Stimulated activated CD4-positive, alpha-beta T cell treated with anti-CD3 and anti-CD28 coated beads, Interleukin-2, amount 100 ng/mL, for 24 hours (primary cell): Measurements from ENCODE around the gene GRIPAP1.

ENCODE experiments used
- DNase-seq, 2 donors: peaks; one replicate each; pipeline ENCODE4 v3.0.0-alpha.2; 2020

Gene GRIPAP1

DNA sequence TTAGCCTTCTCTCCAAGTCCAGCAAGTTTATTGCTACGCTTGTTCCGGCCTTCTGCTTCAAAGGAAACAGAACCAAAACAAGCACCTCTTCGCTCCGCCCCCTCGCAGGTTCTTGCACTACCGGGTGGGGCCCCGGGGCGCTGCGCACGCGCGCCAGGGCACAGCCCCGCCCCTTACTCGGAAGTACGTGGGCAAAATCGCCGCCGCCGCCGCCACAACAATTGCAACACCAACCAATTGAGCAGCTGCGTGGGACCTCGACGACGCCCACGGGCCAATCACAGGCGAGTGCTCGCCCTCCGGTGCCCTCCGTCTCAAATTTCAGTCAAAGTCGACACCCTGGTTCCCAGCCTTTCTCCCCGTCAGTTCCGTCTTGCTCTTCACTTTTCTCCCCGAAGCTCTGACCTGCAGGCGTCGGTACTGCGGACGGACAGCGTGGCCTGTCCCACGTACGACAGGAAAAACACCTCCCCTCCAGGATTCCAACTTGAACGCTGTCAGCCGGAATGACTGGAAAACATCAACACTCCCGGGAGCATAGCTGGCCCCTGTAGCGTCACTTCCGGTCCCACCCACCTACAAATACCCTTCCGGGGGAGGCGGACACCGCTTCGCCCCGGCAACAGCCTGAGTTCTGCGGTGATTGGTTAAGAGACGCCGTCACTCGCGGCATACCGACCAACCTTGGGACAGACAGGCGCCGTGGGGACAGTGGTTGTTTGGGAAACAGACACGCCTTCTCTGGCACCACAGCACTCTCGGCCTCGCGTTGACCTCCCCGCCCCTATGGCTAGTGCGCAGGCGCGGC is 44.0 kb downstream of the GRIPAP1 start:
- DNase-seq: peak; percentile 89

DNA sequence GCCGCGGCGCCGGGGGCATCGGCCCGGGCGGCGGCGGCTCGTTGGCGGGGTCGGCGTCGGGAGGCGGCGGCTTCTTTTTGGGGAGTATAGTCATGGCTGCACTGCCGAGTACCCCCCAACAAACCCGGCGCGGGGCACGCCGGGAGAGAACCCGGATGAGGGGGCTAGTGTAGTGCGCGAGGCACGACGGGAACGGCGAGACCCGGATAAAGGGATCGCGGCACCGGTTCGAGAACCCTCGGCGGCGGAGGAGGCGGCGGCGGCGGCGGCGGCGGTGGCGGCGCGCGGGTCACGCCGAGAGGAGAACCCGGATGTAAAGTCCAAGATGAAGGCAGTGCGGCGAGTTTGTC is 44.6 kb downstream of the GRIPAP1 start, which contains the start of gene OTUD5:
OTUD5 (minus strand) TSS at position 131 of the 350 bp plus-strand sequence; CDS start at position 94, 37 bp downstream.
- DNase-seq: peak; percentile 72 to 74

DNA sequence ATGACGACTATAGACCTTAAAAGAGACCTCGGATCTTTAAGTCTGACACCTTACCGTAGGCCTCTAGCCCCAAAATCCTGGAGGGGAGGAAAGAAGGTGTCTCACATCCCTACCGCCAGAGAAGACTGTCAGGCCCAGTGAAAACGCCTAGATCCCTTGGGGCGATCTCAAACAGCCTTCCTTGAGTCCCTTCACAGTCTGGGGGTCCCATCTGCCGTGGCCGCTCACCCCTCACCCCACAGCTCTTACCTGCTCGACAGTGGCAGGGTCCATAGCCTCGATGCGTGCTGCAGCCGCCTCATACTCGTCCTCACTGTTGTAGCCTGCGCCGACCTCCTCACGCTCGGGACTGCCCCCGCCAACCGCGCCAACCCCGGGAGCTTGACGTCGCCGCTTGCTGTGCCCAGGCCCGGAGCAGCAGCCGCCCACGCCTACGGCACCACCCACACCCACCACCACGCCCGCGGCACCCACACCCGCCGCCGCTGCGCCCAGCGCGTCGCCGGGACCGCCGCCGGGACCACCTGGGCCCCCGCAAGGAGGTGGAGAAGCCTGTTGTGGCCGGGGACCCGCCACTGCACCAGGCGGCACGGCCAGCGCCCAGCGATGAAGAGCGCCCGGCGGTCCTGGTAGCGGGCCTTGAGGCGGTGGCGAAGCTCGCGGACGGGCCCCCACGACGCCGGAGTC is 45.2 kb downstream of the GRIPAP1 start:
- peak; percentile 53 to 59 for DNase-seq

DNA sequence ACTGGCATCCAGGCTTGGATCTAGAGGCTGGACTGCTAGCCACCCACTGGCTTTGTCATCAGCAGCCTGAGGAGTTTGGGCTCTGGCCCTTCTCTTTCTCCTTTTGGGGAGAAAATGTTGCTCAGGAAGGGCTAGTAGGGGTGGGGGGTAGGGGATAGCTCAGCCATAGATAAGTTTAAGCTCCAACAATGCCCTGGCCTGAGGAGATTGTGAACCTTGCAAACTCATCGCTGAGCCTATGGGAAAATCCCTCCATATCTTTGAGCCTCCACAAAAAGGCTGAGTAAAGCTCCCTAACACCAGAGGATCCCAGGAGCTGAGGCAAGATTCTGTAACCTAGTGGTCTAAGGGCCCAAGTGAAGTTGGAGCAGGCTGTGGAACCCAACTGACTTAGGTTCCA is 53.5 kb downstream of the GRIPAP1 start:
- DNase-seq: no peak

DNA sequence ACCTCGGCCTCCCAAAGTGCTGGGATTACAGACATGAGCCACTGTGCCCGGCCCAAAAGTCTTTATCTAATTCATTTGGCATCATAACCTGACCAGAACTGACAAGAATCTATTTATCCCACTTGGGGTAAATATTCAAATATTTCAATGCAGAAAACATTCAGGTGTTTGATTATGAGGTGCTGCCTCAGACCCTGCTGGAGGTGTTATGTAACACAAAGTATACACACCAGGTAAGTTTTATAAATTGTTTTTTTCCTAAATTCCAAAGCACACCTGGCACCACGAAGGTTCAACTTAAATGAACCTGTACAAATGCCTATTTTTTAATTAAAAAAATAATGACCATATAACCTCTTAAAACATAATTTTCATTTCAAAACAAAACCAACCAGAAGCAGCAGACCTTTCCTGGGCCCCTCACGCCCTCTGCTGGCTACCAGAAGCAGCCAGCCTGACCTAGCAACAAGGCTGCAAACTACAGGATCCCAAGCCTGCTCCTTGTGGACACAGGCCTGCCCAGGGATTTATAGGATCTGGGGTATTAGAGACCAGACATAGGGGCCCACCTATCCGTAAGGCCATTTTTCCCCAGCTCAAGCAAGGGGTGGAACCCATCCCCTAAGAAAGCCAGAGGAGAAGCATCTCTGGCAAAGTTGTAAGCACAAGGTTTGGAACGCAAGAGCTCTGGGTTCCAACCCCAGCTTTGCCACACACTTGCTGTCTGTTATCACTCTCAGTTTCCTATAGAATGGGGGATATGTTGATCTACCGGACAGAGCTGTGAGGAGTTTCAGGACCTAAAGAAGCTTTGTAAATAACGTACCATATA is 56.3 kb downstream of the GRIPAP1 start:
- peak; percentile 51 to 53 for DNase-seq

DNA sequence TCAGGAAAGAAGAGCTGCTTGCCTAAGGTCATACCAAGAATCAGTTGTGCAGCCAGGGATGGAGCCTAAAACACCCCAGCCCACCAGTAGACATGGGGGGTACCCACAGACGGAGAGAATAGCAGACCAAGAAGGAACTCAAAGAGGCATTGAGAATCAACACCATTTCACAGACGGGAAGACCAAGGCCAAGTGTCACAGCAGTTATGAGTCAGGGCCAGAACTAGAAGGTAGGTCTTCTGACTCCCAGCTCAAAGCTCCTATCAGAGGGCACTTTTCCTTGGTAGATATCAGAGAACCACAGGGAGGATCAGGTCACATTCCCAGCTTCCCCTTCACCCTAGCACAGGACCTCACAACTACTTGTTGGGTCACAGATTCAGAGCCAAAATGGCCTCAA is 59.2 kb downstream of the GRIPAP1 start:
- DNase-seq: no peak

DNA sequence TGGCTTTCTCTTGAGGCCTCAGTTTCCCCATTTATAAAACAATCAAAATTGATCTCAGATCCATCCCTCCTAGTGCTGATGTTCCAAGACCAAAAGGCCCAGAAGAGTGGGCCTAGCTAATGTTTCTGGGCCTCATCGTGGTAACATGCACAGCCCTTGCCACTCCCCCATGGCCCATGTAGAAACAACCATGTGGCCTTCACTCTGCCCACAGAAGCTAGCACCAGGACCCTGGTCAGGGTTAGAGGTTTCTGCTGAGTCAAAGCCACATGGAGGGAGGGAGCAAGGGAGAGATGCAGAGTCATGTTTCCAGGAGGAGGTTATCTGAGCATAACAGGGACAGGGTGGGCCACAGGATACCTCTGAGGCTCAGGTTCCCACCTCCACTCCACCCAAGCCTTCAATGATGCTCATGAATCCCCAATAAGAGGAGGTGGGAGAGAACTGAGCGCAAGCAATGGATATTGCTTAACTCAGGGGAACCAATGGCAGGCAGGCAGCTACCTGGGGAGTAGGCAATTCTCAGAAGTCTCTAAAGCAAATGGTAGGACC is 61.6 kb downstream of the GRIPAP1 start:
- no peak for DNase-seq

DNA sequence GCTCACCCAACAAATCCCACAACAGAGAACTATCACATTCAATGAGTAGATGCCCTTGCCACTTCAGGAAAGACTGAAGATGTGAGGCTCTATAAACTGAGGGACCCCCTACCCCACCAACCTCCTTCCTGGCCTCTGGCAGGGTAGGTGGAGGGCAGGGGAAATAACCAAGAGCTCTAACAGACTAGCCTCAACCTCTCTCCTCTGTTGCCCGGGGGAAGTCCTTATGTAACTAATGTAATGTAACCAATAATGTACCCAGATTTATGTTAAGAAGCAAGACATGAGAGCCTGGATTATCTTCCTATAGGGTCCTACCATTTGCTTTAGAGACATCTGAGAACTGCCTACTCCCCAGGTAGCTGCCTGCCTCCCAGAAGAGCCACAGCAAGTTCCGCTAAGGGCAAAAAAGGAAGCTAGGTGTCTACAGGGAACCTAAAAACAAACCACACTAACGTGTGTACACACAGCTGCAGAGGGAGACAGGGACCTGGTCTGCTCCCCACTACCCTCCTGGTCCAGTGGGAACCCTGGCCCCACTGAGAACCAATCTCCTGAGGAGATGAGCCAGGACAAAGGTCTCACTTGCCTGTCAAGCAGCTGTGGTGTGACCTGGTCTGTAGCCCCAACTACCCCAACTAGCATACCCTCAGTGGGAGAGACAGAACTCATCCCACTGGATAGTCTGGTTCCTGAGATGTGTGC is 62.4 kb downstream of the GRIPAP1 start:
- DNase-seq: no peak

DNA sequence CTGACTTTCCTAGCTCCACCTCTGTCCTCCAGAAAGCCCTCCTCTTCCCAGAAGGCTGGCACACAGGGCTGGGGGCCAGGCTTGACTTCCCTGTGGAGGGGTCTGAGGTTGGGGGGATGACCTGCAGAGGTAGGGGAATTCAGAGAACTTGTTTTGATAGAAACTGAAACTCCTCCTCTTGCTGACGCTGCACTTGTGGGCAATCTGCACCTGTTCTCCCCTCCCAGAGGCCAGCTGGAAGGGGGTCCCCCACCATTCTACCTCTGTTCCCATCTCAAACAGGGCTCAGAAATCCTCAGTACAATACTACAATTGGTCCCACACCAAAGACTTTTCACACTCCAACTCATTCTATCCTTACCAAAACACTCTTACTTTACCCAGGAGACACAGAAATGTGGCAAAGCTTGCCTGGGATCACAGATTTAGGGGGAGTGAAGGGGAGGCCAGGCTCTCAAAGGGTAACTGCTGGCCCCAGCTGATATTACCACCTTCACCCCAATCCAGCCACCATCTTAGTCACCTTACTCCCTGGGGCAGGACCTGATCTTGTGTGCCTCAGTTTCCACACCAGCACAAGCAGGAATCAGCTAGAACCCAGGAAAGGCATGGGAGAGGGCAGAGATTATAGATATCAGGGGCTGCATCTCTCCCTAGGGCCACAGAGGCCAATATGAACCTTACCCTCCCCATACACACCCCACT is 63.2 kb downstream of the GRIPAP1 start:
- peak; percentile 68 to 74 for DNase-seq

DNA sequence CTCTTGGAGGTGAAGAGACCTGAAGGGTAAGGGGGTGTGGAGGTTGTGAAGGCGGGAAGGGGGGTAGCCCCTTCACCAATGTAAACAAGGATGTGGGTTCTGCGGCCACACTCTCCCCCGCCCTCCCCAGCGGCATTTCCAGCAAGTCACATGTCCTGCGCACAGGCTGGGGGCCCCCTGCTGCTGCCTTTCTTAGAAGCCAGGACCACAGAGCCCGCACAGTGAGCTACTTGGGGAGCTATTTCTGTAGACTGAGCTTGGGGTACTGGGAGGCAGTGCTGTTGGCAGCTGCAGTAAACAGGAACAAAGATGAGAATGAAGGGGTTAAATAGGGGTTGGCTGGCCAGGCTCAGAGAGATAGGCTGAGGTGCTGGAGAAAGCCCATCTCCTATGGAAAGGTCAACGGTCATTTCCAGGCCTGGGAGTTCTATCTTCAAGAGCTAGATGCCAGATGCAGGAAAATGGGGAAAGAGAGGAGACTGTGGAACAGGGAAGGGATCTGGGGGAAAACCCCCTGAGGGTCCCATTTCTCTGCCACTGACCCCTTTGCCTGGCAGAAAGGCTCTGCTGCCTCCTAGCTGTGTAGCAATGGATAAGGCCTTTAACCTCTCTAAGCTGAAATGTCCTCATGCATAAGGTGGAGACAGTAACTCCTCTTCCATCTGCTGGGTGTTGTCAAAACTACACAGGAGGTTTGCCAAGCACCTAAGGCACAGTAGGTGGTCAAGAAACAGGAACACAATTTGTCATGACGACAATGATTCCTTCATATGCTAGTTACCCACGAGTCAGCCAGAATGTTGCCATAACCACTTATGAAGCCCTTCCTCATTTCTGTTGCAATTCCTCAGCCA is 64.8 kb downstream of the GRIPAP1 start:
- peak; percentile 86 to 88 for DNase-seq

DNA sequence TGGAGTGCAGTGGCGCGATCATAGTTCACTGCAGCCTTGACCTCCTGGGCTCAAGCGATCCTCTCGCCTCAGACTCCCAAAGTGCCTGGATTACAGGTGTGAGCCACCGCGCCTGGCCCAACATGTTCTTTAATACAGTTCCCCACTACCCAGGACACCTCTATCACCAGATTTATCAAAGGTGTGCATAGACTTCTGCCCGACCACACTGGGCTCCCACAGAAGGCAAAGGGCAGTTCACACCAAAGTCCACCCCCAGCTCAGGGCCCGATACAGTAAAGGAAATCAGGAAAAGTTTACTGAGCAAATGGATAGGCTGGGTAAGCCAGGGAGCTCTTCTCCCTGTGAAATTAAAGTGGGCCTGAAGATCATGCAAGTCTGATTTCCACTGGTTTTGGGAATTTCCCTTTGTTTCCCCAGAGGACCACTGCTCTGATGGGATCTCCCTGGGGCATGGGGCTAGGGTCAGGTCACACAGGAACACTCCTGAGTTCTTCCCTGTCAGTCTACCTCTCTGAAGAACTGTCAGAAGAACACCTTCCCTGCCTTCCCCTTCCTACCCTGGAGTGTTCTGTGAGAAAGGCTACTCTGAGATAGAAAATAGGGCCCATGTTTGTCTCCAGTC is 65.5 kb downstream of the GRIPAP1 start:
- DNase-seq: no peak

DNA sequence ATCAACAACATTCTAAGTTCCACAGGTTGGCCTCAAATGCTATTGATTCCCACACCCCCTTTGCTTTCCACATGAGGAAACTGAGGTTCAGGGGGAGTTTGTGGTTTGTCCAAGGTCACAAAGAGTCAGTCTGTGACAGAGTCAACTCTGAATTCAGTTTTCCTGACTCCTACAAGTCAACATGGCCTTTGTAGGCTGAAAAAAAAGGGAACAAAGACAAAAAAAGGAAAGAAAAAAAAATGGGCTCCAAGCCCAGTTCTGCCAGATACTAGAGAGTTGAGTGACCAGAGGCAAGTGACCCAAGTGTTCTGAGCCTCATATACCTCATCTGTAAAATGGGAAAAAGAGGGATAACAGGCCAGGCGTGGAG is 66.8 kb downstream of the GRIPAP1 start:
- DNase-seq: no peak

DNA sequence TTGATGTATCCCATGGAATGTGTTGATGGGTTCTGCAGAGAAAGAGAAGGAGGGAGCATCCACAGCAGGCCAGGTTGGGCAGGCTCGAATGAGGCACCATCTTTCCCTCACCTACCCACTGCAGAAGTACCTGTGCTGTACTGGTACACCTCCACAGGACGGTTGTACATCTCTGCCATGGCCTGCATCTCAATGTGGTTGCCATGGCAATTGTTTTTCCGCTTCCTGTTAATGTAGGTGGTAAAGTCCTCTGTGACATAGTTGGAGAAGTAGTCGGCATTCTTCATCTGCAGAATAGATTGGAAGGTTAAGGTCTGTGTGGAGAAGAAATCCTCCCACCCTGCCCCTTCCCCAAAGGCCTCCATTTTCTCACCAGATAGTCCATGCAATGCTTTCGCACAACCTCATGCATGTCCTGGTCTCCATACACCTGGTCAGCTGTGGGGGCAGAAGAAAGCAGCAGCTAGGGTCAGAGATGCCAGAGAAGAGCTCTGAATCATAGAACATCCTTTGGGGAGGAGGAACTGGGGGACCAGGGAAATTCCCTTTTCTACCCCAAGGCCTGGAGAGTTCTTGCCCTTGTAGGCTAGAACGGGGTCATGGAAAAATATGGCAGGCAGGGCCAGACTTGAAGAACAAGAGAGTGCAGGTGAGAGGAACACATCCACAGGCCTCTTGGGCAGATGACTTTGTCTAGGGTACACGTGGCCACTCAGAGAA is 67.3 kb downstream of the GRIPAP1 start:
- peak in 1 of 2 donors; percentile 32 for DNase-seq

DNA sequence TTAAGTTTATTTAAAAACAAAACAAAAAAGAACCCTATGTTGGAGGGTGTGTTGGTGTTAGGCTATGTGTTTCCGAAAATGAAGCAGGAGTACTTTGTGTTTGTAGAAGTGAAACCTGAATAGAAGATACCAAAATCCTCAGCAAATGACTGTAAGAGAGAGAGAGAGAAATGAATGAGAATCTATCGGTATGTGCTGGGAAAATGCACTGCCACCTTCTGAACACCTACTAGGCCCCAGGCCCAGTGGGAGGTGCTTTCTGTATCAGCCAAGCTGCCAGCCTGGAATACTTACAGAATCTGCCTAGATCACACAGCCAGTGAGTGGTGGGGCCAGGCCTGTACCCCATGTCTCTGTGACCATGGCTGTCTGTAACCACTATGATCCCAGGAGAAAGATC is 68.3 kb downstream of the GRIPAP1 start:
- peak in 1 of 2 donors; percentile 28 for DNase-seq

DNA sequence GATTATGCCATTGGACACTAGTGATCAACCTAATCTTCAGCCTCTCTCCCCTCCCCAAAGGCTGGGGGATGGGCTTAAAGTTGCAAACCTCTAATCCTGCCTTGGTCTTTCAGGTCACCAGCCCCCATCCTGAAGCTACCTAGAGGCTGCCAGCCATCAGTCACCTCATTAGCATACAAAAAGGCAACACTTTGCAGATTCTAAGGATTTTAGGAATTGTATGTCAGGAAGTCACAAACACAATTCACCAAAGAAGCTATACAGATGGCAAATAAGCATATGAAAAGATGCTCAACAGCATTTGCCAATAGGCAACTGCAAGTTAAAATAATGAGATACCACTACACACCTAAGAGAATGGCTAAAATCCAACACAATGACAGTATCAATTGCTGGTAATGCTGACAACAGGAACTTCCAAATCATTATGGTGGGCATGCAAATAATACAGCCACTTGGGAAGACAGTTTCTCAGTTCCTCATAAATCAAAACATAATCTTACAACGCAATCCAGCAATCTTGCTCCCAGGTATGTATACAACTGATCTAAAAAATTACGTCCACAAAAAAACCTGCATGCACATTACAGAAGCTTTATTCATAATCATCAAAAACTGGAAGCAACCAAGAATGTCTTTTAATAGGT is 74.2 kb downstream of the GRIPAP1 start:
- no peak for DNase-seq

DNA sequence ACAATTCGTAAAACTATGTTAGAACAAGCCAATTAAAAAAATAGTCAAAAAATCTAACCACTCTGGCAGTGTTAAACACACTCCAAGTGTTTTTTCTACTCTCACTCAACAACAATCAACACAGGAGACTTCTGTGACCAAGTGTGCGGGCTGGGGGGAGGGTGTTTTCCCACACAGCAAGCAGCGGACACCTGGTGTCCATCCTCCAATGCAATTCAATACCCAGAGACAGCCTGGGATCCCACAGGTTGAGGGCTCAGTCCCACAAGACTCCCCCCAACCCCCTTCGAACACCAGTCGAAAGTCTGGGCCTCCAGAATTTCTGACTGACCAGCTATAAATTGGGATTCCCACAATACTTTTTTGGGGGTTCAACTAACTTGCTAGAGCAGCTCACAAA is 74.9 kb downstream of the GRIPAP1 start:
- DNase-seq: no peak

DNA sequence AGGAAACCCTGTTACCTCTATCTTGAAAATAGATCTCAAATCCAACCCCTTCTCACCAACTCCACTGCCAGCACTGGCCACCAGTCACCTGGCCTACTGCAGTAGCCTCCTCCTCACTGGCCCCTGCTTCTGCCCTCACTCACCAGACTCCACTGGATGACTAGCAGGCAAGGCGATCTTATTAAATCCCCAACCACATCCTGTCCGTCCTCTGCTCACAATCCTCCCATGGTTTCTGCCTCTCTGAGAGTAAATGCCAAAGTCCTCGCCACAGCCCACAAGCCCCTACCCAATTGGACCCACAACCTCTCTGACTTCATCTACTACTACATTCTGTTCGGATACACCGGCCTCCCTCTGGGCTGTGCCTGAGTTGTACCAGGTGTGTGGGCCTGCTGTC is 77.8 kb downstream of the GRIPAP1 start:
- no peak for DNase-seq

DNA sequence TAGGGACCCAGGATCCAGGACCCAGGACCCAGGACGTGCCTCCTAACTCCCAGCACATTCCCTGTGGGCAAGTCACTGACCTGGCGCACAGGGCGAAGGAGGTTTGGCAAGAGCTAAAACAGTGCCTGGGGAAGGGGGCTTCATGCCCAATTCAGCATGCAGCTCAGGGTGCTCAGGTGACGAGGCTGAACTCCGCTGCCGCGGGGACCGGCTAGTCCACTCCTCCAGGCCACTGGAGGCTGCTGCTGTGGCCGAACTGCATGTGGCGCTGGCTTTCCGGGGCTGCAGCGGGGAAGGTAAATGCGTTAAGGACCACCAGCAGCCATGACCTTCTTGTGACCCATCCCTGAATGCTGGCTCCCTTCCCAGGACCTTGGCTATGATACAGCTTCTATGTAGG is 78.3 kb downstream of the GRIPAP1 start:
- DNase-seq: no peak
